HG02852 (cell line): ENCODE data around the gene CRYBG2.
"Not testable (repeated sequence)": the region's sequence is repeated elsewhere in the genome, so short reads cannot be mapped to it uniquely, and the experiment has no call there.

Experiments
- ATAC-seq: cut with Tn5 transposase; IDR thresholded peaks from one replicate; pipeline ENCODE4 v1.9.1; 2021; ENCODE audit warnings: mild to moderate bottlenecking, moderate library complexity; ENCODE audit not compliant: unreplicated experiment

The CRYBG2 gene, protein sequence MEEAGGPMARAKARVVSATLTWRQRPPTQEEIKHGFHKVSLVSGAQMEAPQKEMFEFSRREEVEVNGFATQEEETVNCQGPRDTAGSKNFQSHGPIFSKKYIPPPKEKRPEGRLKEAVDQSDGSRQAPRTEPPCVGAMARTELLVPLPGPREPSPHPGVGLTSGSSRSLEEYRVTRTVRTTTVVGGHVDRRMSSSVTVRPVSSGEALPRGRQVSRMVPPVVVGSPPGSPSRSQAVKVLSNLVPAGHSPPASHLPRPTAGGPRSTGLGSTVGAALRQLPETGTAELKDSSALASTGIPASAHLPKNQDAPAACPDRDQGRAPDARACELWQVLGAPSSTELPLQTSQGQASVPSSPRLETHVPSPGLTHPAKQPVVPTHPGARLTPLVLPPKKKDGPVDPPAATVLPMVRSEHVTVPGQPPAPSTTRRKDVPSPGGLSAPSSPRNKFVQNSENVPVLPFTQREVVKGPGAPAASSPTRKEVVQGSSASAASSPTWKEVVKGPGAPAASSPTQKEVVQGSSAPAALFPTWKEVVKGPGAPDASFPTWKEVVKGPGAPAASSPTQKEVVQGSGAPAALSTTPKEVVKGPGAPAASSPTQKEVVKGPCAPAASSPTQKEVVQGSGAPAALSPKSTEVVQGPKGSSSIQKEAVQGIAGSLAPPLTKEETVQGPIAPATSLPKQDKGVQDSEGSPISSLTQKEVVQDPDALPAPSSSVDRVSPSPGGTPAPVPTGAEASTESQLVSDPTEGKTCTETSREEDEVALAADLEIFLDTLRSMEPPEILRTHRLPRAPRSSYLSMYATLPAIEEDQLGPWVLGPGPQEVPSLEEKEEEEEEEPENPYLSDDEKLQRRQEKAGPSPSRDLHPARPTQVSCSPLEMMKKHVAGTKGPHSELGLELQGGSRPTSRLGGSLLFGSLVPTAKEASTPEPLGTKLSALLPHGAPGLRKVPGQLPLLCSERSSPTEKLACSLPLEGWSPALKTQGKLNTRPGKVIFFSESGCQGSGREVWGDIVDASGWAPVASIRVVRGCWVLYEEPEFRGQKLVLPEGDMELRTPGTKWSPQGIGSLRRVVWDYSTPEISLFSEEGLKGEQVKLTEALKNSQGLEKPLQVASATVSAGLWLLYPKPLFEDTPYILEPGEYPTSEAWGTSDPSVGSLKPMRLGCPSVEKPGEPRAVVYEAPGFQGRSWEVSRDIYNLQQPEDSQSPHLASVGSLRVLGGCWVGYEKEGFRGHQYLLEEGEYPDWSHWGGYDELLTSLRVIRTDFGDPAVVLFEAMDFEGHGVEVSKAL (N-terminal part only)

GRCh38 chr1:26353976-26354820, at the start of gene CRYBG2:
Gene CRYBG2, minus strand, starts transcription at chr1:26354130. Its CDS starts 7,473 bp downstream, at chr1:26346657.
- ATAC-seq: no peak

GRCh38 chr1:26403656-26404055, 49.7 kb upstream of the CRYBG2 start:
- ATAC-seq: no peak

DNA sequence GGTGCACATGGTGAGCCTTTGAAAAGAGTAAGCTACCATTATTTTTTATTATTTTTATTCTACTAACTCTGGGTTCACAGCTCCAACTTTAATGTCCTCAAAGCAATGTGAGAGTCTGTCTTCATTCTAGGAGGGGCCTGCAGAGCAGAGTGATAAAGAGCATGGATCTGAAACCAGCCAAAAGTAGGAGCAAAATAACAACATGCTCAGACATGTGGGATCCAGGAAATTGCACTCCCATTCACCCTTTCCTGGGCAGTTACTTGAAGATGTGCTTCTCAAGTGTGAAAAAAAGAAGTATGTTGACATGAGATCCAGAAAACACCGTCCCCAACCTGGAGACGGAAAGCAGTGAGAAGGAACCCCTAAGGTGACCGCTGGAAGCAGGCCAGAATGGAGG, 48.0 kb upstream of the CRYBG2 start:
- ATAC-seq: no peak

- ATAC-seq: no peak
Measured at GRCh38 chr1:26399034-26399433, 45.1 kb upstream of the CRYBG2 start.

DNA sequence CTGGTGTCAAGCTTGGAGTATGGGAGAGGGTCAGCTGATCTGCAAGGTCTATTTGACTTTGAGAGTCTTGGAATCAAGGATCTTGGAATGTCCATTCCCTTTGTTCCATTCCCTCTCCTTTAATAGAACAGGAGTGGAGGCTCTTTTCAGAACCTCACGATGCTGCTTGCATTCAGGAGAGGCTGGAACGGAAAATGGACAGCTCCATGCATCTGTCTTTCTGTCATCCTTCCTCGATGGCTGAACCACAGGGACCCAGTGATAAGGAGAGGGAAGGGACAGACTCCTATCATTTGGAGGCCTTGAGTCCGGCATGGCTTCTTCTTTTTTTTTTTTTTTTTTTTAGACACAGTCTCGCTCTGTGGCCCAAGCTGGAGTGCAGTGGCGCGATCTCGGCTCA, 41.8 kb upstream of the CRYBG2 start:
- ATAC-seq: no peak

GRCh38 chr1:26391450-26391849, 37.5 kb upstream of the CRYBG2 start:
- no peak for ATAC-seq

- ATAC-seq: no peak
Measured at GRCh38 chr1:26389604-26390247, 35.8 kb upstream of the CRYBG2 start.

GRCh38 chr1:26388791-26389445, 35.0 kb upstream of the CRYBG2 start:
- no peak for ATAC-seq

GRCh38 chr1:26387447-26387846, 33.5 kb upstream of the CRYBG2 start:
- no peak for ATAC-seq

- ATAC-seq: not testable (repeated sequence)
Measured at GRCh38 chr1:26385063-26385462, 31.1 kb upstream of the CRYBG2 start.

DNA sequence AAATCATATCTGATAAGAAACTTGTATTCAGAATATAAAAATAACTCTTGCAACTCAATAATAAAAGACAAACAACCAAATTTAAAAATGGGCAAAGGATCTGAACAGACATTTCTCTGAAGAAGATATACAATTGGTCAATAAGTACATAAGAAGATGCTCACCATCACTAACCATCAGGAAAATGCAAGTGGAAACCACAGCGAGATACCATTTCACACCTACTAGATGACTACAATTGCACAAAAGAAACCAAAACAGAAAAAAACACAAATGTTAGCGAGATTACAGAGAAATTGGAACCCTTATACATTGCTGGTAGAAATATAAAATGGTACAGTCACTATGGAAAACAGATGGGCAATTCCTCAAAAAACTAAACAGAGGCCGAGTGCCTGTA, 30.1 kb upstream of the CRYBG2 start:
- ATAC-seq: no peak

GRCh38 chr1:26378879-26379251, 24.9 kb upstream of the CRYBG2 start:
- ATAC-seq: no peak

GRCh38 chr1:26378088-26378878, 24.4 kb upstream of the CRYBG2 start:
- peak; percentile 84 for ATAC-seq

DNA sequence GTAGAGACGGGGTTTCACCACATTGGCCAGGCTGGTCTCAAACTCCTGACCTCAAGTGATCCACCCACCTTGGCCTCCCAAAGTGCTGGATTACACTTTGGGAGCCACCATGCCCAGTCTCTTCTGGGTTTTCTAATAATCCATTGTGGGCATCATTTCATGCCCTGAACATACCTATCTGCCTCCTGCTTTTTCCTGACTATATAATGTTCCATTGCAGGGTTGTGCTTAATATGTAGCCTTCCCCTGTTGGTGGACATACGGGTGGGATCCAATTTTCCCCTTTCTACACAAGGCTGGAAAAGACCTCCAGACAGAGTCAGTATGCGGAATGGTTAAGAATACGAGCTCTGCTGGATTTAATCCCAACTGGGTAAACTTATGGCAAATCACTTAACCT, 22.1 kb upstream of the CRYBG2 start:
- no peak for ATAC-seq

- no peak for ATAC-seq
Measured at GRCh38 chr1:26375081-26375480, 21.2 kb upstream of the CRYBG2 start.

- not testable (repeated sequence) for ATAC-seq
Measured at GRCh38 chr1:26374361-26374760, 20.4 kb upstream of the CRYBG2 start.

DNA sequence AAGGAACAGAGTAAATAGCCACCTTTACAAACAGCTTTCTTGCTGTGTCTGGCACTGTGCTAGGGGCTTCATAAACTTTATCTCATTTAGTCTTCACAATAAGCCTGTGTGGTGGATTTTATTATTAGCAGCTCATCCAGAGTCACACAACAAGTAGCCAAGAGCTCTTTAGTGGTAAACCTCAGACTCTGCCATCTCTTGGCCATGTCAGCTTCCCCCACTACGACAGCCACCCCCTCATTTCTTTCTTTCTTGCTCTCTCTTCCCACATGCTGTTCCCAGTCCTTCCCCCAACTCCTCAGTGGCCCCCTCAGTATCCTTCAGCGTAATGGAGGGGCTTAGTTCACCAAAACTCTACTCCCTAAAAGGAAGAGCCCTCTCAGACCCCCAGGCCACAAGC, 19.9 kb upstream of the CRYBG2 start:
- no peak for ATAC-seq

GRCh38 chr1:26373281-26373680, 19.4 kb upstream of the CRYBG2 start:
- no peak for ATAC-seq
